GM12878 (cell line): ENCODE measurements around the gene XPNPEP3.

Experiments used
- BCL3 ChIP-seq: IDR thresholded peaks from 2 replicates; pipeline ENCODE4 v1.6.1; 2011; ENCODE audit warnings: borderline replicate concordance, low read depth, mild to moderate bottlenecking, moderate library complexity, low read length; ENCODE audit not compliant: insufficient read depth, poor library complexity, severe bottlenecking
- CTCF ChIP-seq, 3 experiments: IDR thresholded peaks in 2 of 3; conservative IDR thresholded peaks in 1 of 3; 2 replicates each; pipeline ENCODE4 v1.5.1; 2011; ENCODE audit warnings: low read depth in 3 of 3, low read length in 3 of 3, mild to moderate bottlenecking in 3 of 3, control low read depth in 2 of 3, moderate library complexity in 2 of 3, inconsistent platforms in 1 of 3, mixed read lengths in 1 of 3; ENCODE audit not compliant: control insufficient read depth in 2 of 3, insufficient read depth in 1 of 3; ENCODE audit errors: extremely low read depth in 1 of 3
- HSF1 ChIP-seq: fragments of 150-350 bp; IDR thresholded peaks from 2 replicates; pipeline ENCODE4 v1.6.1; 2014; ENCODE audit warnings: mild to moderate bottlenecking, low read depth, low read length
- KLF5 ChIP-seq: fragments of 450-650 bp; IDR thresholded peaks from 2 replicates; pipeline ENCODE4 v1.6.1; 2014; ENCODE audit warnings: mild to moderate bottlenecking; ENCODE audit not compliant: partially characterized antibody
- MTA3 ChIP-seq: IDR thresholded peaks from 2 replicates; pipeline ENCODE4 v1.6.1; 2012; ENCODE audit warnings: low read length, inconsistent platforms, borderline replicate concordance
- PML ChIP-seq: IDR thresholded peaks from 2 replicates; pipeline ENCODE4 v1.6.1; 2012; ENCODE audit warnings: low read length, inconsistent platforms
- RFX5 ChIP-seq: IDR thresholded peaks from 2 replicates; pipeline ENCODE4 v1.6.1; 2011; ENCODE audit warnings: low read depth, low read length, improper control_type of control experiment
- SMC3 ChIP-seq: IDR thresholded peaks from 2 replicates; pipeline ENCODE4 v1.6.1; 2011; ENCODE audit warnings: low read length, improper control_type of control experiment, borderline replicate concordance
- SRF ChIP-seq, 2 experiments: IDR thresholded peaks; 2 replicates each; pipeline ENCODE4 v1.6.1; 2011; ENCODE audit warnings: low read depth in 2 of 2, low read length in 2 of 2, mild to moderate bottlenecking in 1 of 2, moderate library complexity in 1 of 2
- ZBTB4 ChIP-seq: fragments of 450-650 bp; formaldehyde crosslinking; IDR thresholded peaks from 2 replicates; pipeline ENCODE4 v1.4.0; 2022; ENCODE audit warnings: mild to moderate bottlenecking, moderate library complexity
- ZNF24 ChIP-seq: fragments of 450-650 bp; IDR thresholded peaks from 2 replicates; pipeline ENCODE4 v1.6.1; 2017; ENCODE audit warnings: antibody characterized with exemption, mild to moderate bottlenecking
- ZNF274 ChIP-seq: IDR thresholded peaks from one replicate; pipeline ENCODE4 v1.8.0; 2011; ENCODE audit not compliant: insufficient read length, insufficient read depth
- ZSCAN29 ChIP-seq: fragments of 450-650 bp; IDR thresholded peaks from 2 replicates; pipeline ENCODE4 v1.6.1; 2017; ENCODE audit warnings: mild to moderate bottlenecking, moderate library complexity

GRCh38 chr22:40955571-40955970 lies 98.6 kb downstream of the XPNPEP3 start:
- TF ChIP-seq KLF5 (no peak), BCL3 (no peak), CTCF (IDR thresholded peaks at IDR 0.05 in 2 of 3, conservative IDR thresholded peaks at IDR 0.05 in 1 of 3; ENCODE audit: control insufficient read depth in 2 of 3, extremely low read depth in 1 of 3, insufficient read depth in 1 of 3, low read depth in 3 of 3, low read length in 3 of 3) (no peak), PML (no peak), SRF (IDR thresholded peaks at IDR 0.05; ENCODE audit: low read depth in 2 of 2, low read length in 2 of 2) (no peak), ZSCAN29 (no peak), HSF1 (no peak), ZBTB4 (CRISPR knock-in tag) (no peak), RFX5 (no peak), MTA3 (no peak), ZNF274 (no peak), SMC3 (no peak), ZNF24 (no peak)
